H9 (cell line): Measurements from ENCODE around the gene ERC2. TPM values are rescaled to one million over a fixed set of nuclear protein-coding genes. Genes with fewer than 3 reads are reported as not detected.

ENCODE experiments used
- DNase-seq: peaks from one replicate; pipeline ENCODE4 v3.0.0-alpha.2; 2017
- H2AFZ ChIP-seq: one replicate; pipeline ENCODE4 v1.6.1; 2013; ENCODE audit warnings: mild to moderate bottlenecking, low read length, control low read depth, moderate library complexity
- H2AK5ac ChIP-seq: 2 replicates; pipeline ENCODE4 v1.6.1; 2013; ENCODE audit warnings: low read length, control low read depth, mixed read lengths; ENCODE audit not compliant: insufficient read length
- H2BK120ac ChIP-seq: one replicate; pipeline ENCODE4 v1.6.1; 2013; ENCODE audit warnings: low read depth, mild to moderate bottlenecking, low read length, control low read depth, inconsistent platforms; ENCODE audit not compliant: poor library complexity, severe bottlenecking
- H2BK12ac ChIP-seq: 2 replicates; pipeline ENCODE4 v1.6.1; 2013; ENCODE audit warnings: low read length, control low read depth, mixed read lengths, low read depth; ENCODE audit not compliant: insufficient read length
- H2BK15ac ChIP-seq: 2 replicates; pipeline ENCODE4 v1.6.1; 2013; ENCODE audit warnings: low read depth, low read length, control low read depth
- H2BK20ac ChIP-seq: one replicate; pipeline ENCODE4 v1.6.1; 2013; ENCODE audit warnings: low read depth, mild to moderate bottlenecking, low read length, control low read depth, inconsistent platforms; ENCODE audit not compliant: poor library complexity, severe bottlenecking
- H2BK5ac ChIP-seq: 2 replicates; pipeline ENCODE4 v1.6.1; 2013; ENCODE audit warnings: low read length, control low read depth, mixed read lengths; ENCODE audit not compliant: insufficient read length
- H3K14ac ChIP-seq: 2 replicates; pipeline ENCODE4 v1.6.1; 2013; ENCODE audit warnings: low read length, control low read depth; ENCODE audit not compliant: insufficient read depth
- H3K18ac ChIP-seq: 2 replicates; pipeline ENCODE4 v1.6.1; 2013; ENCODE audit warnings: low read depth, mild to moderate bottlenecking, mixed read lengths, low read length, control low read depth; ENCODE audit not compliant: insufficient read length
- H3K23ac ChIP-seq: 2 replicates; pipeline ENCODE4 v1.6.1; 2013; ENCODE audit warnings: low read length, control low read depth, mixed read lengths, low read depth; ENCODE audit not compliant: insufficient read length
- H3K23me2 ChIP-seq: 2 replicates; pipeline ENCODE4 v1.6.1; 2013; ENCODE audit warnings: low read depth, mild to moderate bottlenecking, mixed read lengths, low read length, control low read depth; ENCODE audit not compliant: insufficient read length, poor library complexity, severe bottlenecking
- H3K27ac ChIP-seq: 2 replicates; pipeline ENCODE4 v1.5.1; 2013; ENCODE audit warnings: low read length, control low read depth, mixed read lengths, low read depth; ENCODE audit not compliant: insufficient read length
- H3K27me3 ChIP-seq: 2 replicates; pipeline ENCODE4 v1.6.1; 2013; ENCODE audit warnings: low read length, control low read depth, inconsistent platforms; ENCODE audit not compliant: insufficient read depth
- H3K4ac ChIP-seq: 2 replicates; pipeline ENCODE4 v1.6.1; 2013; ENCODE audit warnings: low read depth, mild to moderate bottlenecking, control low read depth, inconsistent platforms, low read length, moderate library complexity
- H3K4me1 ChIP-seq: 2 replicates; pipeline ENCODE4 v1.6.1; 2013; ENCODE audit warnings: low read length, control low read depth, inconsistent platforms; ENCODE audit not compliant: insufficient read depth
- H3K4me2 ChIP-seq: 2 replicates; pipeline ENCODE4 v1.6.1; 2013; ENCODE audit warnings: low read length, control low read depth, mixed read lengths; ENCODE audit not compliant: insufficient read length, insufficient read depth
- H3K56ac ChIP-seq: 2 replicates; pipeline ENCODE4 v1.6.1; 2013; ENCODE audit warnings: low read depth, mild to moderate bottlenecking, mixed read lengths, low read length, control low read depth; ENCODE audit not compliant: insufficient read length
- H3K79me1 ChIP-seq: 2 replicates; pipeline ENCODE4 v1.6.1; 2013; ENCODE audit warnings: low read depth, mild to moderate bottlenecking, moderate library complexity, low read length, control low read depth, inconsistent platforms; ENCODE audit not compliant: insufficient read depth, poor library complexity, severe bottlenecking
- H3K79me2 ChIP-seq: 2 replicates; pipeline ENCODE4 v1.6.1; 2013; ENCODE audit warnings: low read length, control low read depth, inconsistent platforms; ENCODE audit not compliant: insufficient read depth
- H3K9ac ChIP-seq: 2 replicates; pipeline ENCODE4 v1.6.1; 2013; ENCODE audit warnings: low read length, control low read depth, mixed read lengths; ENCODE audit not compliant: insufficient read length; ENCODE audit errors: extremely low read depth
- H3K9me3 ChIP-seq: one replicate; pipeline ENCODE4 v1.6.1; 2013; ENCODE audit warnings: low read depth, low read length, inconsistent platforms; ENCODE audit not compliant: control insufficient read depth
- H3T11ph ChIP-seq: one replicate; pipeline ENCODE4 v1.6.1; 2013; ENCODE audit warnings: mild to moderate bottlenecking, low read length, control low read depth, inconsistent platforms
- H4K20me1 ChIP-seq: one replicate; pipeline ENCODE4 v1.6.1; 2013; ENCODE audit not compliant: control insufficient read depth, insufficient read length, insufficient read depth
- H4K5ac ChIP-seq: 2 replicates; pipeline ENCODE4 v1.6.1; 2013; ENCODE audit warnings: low read depth, mild to moderate bottlenecking, mixed read lengths, low read length, control low read depth; ENCODE audit not compliant: insufficient read length
- H4K8ac ChIP-seq: replicated peaks from 2 replicates; pipeline ENCODE4 v1.6.1; 2013; ENCODE audit warnings: low read length, control low read depth, mixed read lengths, low read depth; ENCODE audit not compliant: insufficient read length
- H4K91ac ChIP-seq: 2 replicates; pipeline ENCODE4 v1.6.1; 2013; ENCODE audit warnings: low read depth, mild to moderate bottlenecking, moderate library complexity, mixed read lengths, low read length, control low read depth; ENCODE audit not compliant: insufficient read length
- H3K27ac Mint-ChIP-seq, 3 experiments: 2 replicates in 2 of 3; 3 replicates in 1 of 3; pipeline ENCODE4 v1.8.0; 2020 to 2021; ENCODE audit warnings: mixed read lengths in 3 of 3, mild to moderate bottlenecking in 1 of 3, moderate library complexity in 1 of 3
- H3K27me3 Mint-ChIP-seq: 2 replicates; pipeline ENCODE4 v1.8.0; 2021; ENCODE audit warnings: low read depth, mild to moderate bottlenecking, moderate library complexity, mixed read lengths
- H3K36me3 Mint-ChIP-seq, 3 experiments: 2 replicates in 2 of 3; 3 replicates in 1 of 3; pipeline ENCODE4 v1.8.0; 2020 to 2021; ENCODE audit warnings: low read depth in 3 of 3, mixed read lengths in 3 of 3; ENCODE audit not compliant: insufficient read depth in 1 of 3
- H3K4me1 Mint-ChIP-seq, 2 experiments: 2 replicates each; pipeline ENCODE4 v1.8.0; 2020; ENCODE audit warnings: mixed read lengths in 2 of 2
- H3K4me3 Mint-ChIP-seq, 2 experiments: 2 replicates in 1 of 2; 3 replicates in 1 of 2; pipeline ENCODE4 v1.8.0; 2020 to 2021; ENCODE audit warnings: mild to moderate bottlenecking in 2 of 2, mixed read lengths in 2 of 2, moderate library complexity in 1 of 2
- H3K9me3 Mint-ChIP-seq, 2 experiments: 2 replicates in 1 of 2; 3 replicates in 1 of 2; pipeline ENCODE4 v1.8.0; 2020; ENCODE audit warnings: mild to moderate bottlenecking in 2 of 2, mixed read lengths in 2 of 2, moderate library complexity in 1 of 2
- WGBS: extraction: QIAGEN DNeasy Blood & Tissue Kit; methylation state at CpG from one replicate; pipeline ENCODE4 v1.1.7; 2013; ENCODE audit warnings: missing lambda C conversion rate, low lambda C conversion rate, mixed read lengths; ENCODE audit not compliant: insufficient read length; ENCODE audit errors: extremely low coverage; 5-methylcytosine and 5-hydroxymethylcytosine counted together
- total RNA-seq: library from RNA; stranded (reverse); gene quantifications from 2 replicates; pipeline ENCODE4 v1.2.1, GENCODE V29; 2021
- TF ChIP-seq, protein P1 (sequence below): fragments of 200-600 bp; sonication (generic); conservative IDR thresholded peaks from 3 replicates; pipeline ENCODE4 v1.8.0; 2021; ENCODE audit warnings: antibody characterized with exemption, mild to moderate bottlenecking

Gene ERC2
- total RNA-seq, 1 experiment from 2014 or later = 15.4 TPM

- H3K4ac ChIP-seq = no peak overlapping the region
- H3K56ac ChIP-seq = no peak overlapping the region
- no peaks in the 10 kb centered on the region for H3K79me2 ChIP-seq
- no peaks in the 10 kb centered on the region for H3K23me2 ChIP-seq
- Mint-ChIP-seq H3K27ac (no peak overlapping the region), H3K36me3 (no peaks in the 10 kb centered on the region), H3K4me1 (peaks cover 61 to 62% of the 10 kb centered on the region in 2 experiments), H3K27me3 (peaks cover 2% of the 10 kb centered on the region; the same call in 1 of the 2 replicates), H3K4me3 (no peak overlapping the region), H3K9me3 (no peaks in the 10 kb centered on the region)
- no peak overlapping the region for H3K4me2 ChIP-seq
- no CpG with 5 or more reads among the region's 10 CpGs for WGBS
- H3T11ph ChIP-seq = no peak overlapping the region
- H2BK20ac ChIP-seq = no peak overlapping the region
- no peak overlapping the region for H3K27ac ChIP-seq
- no peak overlapping the region for H2BK12ac ChIP-seq
- H4K8ac ChIP-seq = no peak overlapping the region
- H4K91ac ChIP-seq = no peak overlapping the region
- H2AFZ ChIP-seq = no peak overlapping the region
- no peak overlapping the region for H3K14ac ChIP-seq
- H3K9me3 ChIP-seq = no peaks in the 10 kb centered on the region
- no peak overlapping the region for H3K9ac ChIP-seq
- no peak for DNase-seq
- TF ChIP-seq, protein P1, sequence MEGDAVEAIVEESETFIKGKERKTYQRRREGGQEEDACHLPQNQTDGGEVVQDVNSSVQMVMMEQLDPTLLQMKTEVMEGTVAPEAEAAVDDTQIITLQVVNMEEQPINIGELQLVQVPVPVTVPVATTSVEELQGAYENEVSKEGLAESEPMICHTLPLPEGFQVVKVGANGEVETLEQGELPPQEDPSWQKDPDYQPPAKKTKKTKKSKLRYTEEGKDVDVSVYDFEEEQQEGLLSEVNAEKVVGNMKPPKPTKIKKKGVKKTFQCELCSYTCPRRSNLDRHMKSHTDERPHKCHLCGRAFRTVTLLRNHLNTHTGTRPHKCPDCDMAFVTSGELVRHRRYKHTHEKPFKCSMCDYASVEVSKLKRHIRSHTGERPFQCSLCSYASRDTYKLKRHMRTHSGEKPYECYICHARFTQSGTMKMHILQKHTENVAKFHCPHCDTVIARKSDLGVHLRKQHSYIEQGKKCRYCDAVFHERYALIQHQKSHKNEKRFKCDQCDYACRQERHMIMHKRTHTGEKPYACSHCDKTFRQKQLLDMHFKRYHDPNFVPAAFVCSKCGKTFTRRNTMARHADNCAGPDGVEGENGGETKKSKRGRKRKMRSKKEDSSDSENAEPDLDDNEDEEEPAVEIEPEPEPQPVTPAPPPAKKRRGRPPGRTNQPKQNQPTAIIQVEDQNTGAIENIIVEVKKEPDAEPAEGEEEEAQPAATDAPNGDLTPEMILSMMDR = no peak
- H3K27me3 ChIP-seq = no peaks in the 10 kb centered on the region
- H2BK120ac ChIP-seq = no peak overlapping the region
- no peak overlapping the region for H2BK5ac ChIP-seq
- no peak overlapping the region for H3K18ac ChIP-seq
- no peak overlapping the region for H2AK5ac ChIP-seq
- peaks cover 13% of the 10 kb centered on the region for H3K4me1 ChIP-seq
- no peak overlapping the region for H3K23ac ChIP-seq
- H4K20me1 ChIP-seq = no peaks in the 10 kb centered on the region
- no peak overlapping the region for H2BK15ac ChIP-seq
- no peaks in the 10 kb centered on the region for H3K79me1 ChIP-seq
- H4K5ac ChIP-seq = no peak overlapping the region
Measured at GRCh38 chr3:55516392-55517030, 951.8 kb downstream of the ERC2 start.
